Measurements from ENCODE around the gene C1QTNF7.

GRCh38 chr4:15398001-15398400, 29.8 kb upstream of the C1QTNF7 start:
- TF ChIP-seq ZNF274 (IDR thresholded peaks at IDR 0.05; ENCODE audit: low read depth, low read length) = no peak
- no peak for TF ChIP-seq YY1 (IDR thresholded peaks at IDR 0.05; ENCODE audit: insufficient read depth, insufficient read length)
